Raji (cell line): Measurements from ENCODE around the gene HMBS.

Source experiments
- POLR2A ChIP-seq: IDR thresholded peaks from 2 replicates; pipeline ENCODE4 v1.6.1; 2011; ENCODE audit warnings: low read depth, low read length, control low read depth; ENCODE audit not compliant: insufficient read depth

The HMBS gene

DNA sequence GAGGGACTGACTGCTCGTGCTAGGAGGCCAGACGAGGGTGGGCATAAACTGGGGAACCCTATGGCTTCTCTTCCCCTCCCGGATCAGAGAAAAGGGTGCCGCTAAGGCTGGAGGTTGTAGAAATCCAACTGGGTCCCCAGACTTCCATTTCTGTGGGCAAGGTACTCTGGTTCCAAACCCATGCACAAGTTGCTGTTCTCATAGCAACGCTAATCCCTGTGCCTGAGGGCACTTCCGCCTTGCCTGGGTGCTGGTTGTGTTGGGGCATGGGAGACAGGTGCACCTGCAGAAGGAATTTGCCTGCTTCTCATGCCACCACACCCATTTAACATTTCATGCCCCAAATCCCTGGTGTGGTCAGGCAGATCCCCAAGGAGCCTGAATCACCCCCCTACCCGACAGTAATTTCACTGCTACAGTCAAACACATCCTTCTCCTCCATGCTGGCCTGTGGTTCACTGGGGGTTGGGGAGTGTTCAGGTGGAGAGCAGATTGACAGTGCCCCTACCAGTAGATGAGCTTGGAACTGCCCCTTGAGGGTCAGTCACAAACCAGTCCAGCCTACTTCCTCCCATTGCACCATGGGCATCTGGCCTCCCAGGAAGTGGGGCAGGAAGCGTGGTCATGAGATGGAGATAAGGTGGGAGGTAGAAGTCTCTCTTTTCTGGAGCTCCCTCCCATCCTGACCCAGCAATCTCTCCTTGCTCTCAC lies 23.6 kb downstream of the HMBS start:
- TF ChIP-seq POLR2A: no peak; the same call in 1 of the 2 replicates

DNA sequence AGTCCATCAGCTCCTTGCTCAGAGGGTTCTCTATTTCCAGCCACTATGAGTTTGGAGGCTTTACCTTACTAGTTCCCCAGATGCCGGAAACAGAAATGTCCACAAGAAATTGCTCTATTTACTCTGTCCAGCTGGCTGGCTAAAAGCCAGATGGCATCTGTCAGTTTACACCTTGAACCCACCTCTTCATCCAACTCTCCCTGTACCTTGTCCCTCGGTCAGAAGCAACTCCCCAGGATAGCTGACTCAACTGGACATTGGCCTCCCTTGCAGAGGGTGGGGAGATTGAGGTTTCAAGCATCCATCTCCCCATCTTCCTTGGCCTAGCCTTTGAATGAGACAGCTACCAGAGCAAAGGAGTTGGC lies 24.2 kb downstream of the HMBS start:
- TF ChIP-seq POLR2A: no peak

DNA sequence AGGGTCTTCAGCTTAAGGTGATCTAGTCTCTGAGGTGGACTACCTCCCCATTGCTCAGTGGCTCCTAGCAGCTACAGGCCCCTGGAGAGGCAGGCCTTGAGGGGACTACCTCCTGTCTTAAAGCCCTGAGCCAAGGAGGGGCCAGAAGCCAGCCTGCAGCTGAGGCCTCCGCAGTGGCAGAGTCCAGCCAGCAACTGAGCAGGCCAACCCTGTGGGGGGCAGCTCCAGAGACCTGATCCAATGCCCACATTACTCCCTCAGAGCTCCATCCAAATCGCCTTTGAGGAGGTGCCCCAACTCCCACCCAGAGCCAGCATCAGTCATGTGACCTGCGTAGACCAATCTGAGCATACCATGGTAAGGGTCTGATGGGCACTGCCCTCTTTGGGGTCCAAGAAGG lies 25.2 kb downstream of the HMBS start:
- no peak for TF ChIP-seq POLR2A

DNA sequence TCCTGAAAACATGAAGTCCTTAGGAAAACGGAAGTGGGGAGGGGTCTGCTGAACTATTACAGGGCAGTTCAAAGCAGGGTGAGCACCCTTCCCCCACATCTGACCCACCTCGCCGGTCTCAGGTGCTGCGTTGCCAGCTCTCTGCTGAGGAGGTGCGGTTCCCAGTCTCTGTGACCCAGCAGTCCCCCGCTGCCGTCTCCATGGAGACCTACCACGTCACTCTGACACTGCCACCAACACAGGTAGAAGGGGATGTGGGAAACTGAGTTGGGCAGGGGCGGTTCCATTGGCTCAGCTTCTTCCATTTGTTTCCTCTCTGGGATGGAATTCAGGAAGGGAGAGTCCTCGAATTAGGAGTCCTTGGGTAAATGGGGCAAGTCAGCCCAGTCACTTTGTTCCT lies 25.8 kb downstream of the HMBS start:
- no peak for TF ChIP-seq POLR2A

DNA sequence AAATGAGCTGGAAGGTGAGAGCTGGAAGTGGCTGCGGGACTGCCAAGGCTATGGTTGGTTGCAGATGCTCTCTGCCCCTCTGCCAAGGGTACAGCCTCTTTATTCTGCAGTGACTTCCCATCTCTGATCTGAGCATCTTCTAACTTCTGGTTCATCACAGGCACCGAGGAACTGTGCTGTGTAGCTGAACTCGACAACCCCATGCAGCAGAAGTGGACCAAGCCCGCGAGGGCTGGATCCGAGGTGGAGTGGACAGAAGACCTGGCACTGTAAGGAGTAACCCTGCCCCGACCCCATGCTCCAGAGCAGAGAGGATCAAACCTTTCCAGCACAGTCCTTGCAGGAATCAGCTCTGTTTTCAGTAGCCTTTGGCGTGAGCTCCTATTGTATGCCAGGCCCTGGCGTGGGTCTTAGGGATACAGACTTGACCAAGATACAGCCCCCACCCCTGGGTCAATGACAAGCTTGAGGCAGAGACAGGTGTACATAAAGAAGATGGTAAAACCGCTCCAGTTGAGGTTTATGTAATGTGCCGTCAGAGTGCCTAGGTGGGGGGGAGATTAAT lies 26.8 kb downstream of the HMBS start:
- no peak for TF ChIP-seq POLR2A

DNA sequence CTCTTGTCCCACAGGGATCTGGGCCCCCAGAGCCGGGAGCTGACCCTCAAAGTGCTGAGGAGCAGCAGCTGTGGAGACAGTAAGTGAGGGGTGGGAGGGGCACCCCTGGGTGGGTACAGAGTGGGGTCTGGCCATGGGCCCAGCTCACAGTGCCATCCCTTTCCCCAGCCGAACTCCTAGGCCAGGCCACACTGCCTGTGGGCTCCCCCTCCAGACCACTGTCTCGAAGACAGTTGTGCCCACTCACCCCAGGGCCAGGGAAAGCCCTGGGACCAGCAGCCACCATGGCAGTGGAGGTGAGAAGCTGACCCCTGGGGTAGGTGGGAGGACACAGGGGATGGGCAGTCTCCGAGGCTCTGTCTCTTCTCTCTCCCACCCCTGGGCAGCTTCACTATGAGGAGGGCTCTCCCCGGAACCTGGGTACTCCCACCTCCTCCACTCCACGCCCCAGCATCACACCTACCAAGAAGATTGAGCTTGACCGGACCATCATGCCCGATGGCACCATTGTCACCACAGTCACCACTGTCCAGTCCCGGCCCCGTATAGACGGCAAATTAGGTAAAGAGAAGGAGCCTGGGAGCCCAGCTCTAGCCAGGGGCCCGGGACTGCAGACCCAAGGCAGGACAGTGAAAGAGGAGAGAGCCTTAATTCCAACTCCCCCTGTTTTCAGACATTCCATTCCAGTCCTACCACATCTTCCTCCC lies 27.8 kb downstream of the HMBS start:
- no peak for TF ChIP-seq POLR2A

DNA sequence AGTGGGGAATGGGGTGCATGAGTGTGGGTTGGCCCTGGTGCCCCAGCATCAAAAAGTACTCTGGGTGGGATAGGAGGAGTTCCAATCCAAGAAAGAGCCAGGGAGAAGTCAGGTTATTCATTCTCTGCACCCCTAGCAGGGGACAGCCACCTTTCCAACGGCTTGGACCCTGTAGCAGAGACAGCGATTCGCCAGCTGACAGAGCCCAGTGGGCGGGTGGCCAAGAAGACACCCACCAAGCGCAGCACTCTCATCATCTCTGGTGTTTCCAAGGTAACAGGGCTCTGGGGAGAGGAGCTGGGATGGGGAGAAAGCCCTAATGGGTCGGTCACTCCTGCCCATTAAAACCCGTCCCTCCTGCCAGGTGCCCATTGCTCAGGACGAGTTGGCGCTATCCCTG lies 29.0 kb downstream of the HMBS start:
- TF ChIP-seq POLR2A: no peak

DNA sequence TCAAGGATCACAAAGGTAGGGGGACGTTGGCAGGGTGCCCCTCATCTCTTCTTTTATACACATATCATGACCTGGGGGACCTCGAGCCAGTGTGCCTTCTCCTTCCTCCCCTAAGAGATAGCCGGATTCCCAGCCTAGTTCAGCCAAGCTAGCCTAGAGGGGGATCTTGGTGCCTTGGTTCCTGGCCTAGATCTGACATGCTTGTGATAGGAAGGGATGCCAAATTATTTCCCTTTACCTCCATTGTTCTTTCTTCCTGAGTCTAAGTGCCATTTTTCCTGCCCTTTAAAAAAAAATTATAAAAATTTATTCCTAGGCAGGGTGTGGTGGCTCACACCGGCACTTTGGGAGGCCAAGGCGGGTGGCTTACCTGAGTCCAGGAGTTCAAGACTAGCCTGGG lies 29.7 kb downstream of the HMBS start:
- no peak for TF ChIP-seq POLR2A

DNA sequence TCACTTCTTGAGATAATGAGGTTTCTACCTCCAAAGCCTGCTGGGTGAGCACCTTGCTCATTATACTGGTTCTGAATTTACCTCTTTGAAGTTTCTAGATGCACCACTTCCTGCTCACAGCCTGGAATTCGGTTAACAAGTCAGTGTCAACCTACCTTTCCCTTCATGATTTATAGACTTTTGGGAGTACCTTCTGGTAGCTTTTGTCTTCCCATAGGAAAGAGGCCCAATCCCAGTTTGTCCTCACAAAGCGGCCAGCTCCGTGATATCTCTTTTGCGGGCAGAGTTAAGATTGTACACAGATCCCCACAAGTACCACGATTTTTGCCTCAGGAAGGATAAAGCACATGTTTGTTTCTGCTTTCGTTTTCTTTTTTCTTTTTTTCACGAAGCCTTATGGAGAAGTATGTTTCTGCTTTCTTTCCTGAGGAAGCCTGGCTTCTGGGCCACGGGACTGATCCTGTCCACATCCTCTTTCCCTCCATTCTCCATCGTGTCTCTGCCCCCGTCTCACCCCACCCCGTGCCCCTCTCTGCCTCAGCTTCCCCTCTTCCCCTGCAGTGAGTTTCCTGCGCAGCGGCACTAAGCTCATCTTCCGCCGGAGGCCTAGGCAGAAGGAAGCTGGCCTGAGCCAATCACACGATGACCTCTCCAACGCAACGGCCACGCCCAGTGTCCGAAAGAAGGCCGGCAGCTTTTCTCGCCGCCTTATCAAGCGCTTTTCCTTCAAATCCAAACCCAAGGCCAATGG lies 31.0 kb downstream of the HMBS start:
- no peak for TF ChIP-seq POLR2A

DNA sequence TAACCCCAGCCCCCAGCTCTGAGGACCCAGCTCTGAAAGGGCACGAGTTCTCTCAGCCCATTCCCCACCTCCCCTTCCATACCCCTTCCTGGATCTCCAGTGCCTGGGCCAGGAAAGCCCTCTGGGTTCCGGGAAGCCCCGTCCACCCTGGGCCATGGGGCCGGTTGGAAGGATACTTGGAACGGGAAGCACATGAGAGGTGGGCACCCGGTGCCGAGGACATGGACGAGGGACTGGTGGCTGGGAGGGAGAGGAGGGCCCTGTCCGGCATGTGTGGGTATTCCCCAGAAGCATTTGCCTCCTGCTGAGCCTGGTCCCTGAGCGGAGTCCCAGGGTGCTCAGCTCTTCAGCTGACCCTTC lies 31.5 kb downstream of the HMBS start:
- TF ChIP-seq POLR2A: no peak

DNA sequence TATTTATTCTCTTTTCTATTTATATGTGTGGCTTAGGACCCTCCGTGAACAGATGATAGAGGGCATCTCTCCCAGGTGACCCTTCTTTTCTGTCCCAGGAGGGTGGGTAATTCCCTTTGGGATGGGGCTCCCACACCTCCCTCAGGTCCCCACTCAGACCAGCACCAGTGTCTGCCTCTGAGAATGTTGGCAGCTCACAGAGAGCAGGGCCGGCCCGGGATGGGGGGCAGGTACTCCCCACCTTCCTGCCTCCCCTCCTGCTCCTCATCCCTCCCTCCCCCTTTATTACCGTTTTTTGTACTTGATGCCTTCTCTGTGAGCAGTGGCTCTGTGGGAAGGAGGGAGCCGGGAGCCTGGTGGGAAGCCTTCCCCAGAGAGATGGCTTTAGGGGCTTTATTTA lies 31.9 kb downstream of the HMBS start:
- no peak for TF ChIP-seq POLR2A

DNA sequence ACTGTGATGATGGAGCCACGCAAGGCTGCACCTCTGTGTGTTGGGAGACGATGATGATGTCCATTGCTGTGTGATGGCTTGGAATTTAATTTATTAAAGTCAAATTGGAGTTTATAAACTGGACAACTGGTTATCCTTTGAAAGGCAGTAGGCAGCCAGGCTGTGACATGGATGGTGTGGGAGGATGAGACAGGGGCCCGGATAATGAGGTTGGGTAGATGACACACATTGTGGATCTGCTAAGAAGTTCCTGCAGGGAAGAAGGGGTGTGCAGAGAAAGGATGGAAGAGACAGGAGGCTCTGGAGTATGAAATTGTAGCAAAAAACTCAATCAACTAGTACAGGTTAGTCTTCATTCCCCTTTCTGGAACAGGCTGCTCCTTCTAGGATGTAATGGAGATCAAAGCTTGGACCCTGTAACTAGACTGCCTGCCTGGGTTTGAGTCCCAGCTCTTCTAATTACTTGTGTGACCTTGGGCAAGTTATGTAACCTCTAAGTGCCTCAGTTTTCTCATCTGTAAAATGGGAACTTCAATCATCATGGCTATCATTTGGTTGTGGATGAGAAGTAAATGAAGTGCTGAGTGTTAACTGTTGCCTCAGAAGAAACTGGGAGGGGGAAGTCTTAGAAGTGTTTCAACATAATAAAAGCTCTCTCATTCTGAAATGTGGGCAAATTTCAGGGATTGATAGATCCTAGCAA lies 32.5 kb downstream of the HMBS start:
- TF ChIP-seq POLR2A: no peak

DNA sequence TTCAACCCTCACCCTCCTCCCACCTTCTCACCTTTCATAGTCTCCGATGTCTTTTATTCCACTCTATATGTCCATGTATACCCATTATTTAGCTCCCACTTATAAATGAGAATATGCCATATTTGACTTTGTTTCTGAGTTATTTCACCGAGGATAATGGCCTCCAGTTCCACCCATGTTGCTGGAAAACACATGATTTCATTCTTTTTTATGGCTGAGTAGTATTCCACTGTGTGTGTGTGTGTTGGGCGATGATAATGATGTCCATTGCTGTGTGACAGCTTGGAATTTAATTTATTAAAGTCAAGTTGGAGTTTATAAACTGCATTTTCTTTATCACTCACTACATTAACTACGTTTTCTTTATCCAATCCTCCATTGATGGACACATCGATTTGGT lies 33.5 kb downstream of the HMBS start:
- no peak for TF ChIP-seq POLR2A

DNA sequence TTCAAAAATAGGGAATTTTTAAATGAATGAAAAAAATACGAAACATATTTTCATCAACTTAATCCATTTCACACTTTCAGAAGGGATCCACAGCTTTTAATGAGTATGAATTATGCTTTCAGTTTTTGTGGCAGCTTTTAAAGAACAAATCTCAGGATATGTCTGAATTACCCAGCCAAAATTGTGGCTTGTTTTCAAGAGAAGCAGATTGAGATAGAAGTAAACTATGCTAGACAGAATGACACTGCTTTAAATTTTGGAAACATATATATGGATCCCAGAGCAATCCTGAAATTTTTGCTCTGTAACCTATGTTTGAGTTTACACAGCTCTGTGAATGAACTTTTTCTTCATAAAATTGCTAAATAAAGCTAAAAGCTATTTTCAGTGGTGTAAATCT lies 34.3 kb downstream of the HMBS start:
- TF ChIP-seq POLR2A: no peak

DNA sequence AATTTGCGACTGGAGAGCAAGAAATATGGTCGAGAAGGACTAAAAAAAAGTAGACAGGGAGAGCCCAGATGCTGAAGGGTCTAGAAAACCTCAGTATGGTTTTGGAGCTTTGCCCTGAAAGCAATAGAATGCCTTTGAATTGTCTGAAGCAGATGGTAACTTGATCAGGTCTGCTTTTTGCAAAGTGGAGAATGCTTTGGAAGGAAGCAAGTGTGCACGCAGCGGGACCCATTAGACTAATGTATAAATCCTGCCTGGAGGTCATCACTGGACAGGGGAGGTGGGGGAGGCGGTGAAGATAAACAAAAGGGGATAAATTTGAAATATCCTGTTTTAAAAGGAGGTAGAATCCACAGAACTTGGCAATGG lies 35.9 kb downstream of the HMBS start:
- TF ChIP-seq POLR2A: no peak
